ENCODE measurements around the gene MRPS16. TPM values are rescaled to one million over a fixed set of nuclear protein-coding genes. Genes with fewer than 3 reads are reported as not detected.

The MRPS16 gene
- total RNA-seq, 1 experiment from 2014 or later: 148 TPM

GRCh38 chr10:73244866-73245477 is 7.5 kb downstream of the MRPS16 start:
- peak overlapping the region; percentile 91 for H3K4me2 ChIP-seq
- no peaks in the 10 kb centered on the region for H3K27me3 ChIP-seq (ENCODE audit: insufficient read depth, low read depth)
- H3K36me3 ChIP-seq (ENCODE audit: low read depth): peaks cover 52% of the 10 kb centered on the region
- intact Hi-C loops (cut with micrococcal nuclease; ENCODE audit: unreplicated experiment): no loop called here
- ChIA-PET CTCF (interaction anchor here (0.5 to 0.7 kb wide), 3 partner anchors 8 to 139 kb away, joined by 3 to 15 read pairs (median 6); no protein-coding TSS in a partner anchor), POLR2A (ENCODE audit: unreplicated experiment) (no interaction called here)
- BruUV-seq (replicated peaks): no TSS peak
- H3K27ac ChIP-seq: no peak overlapping the region
- H3K79me2 ChIP-seq (ENCODE audit: low read depth): peaks cover 54% of the 10 kb centered on the region
- H3K9me3 ChIP-seq (ENCODE audit: insufficient read depth, low read depth): no peaks in the 10 kb centered on the region
- peaks cover 39% of the 10 kb centered on the region for H3K4me1 ChIP-seq (replicated peaks; ENCODE audit: insufficient read depth)
- no peaks in the 10 kb centered on the region for H3K9me2 ChIP-seq (ENCODE audit: insufficient read depth)
- TF ChIP-seq CTCF (conservative IDR thresholded peaks at IDR 0.05): no peak
- TF ChIP-seq EZH2 (IDR thresholded peaks at IDR 0.05; ENCODE audit: low read depth): no peak
- H3F3A ChIP-seq (ENCODE audit: insufficient read depth, low read depth): peaks cover 49% of the 10 kb centered on the region
- H2AFZ ChIP-seq: no peak overlapping the region
- H4K20me1 ChIP-seq (ENCODE audit: insufficient read depth): no peaks in the 10 kb centered on the region
- no peak for DNase-seq
- peak overlapping the region; percentile 95; the same call in 1 of the 2 replicates for H3K4me3 ChIP-seq

- ChIA-PET POLR2A (ENCODE audit: unreplicated experiment) (no interaction called here), CTCF (no interaction called here)
- no peak for DNase-seq
- Histone ChIP-seq H3K79me2 (ENCODE audit: low read depth) (peaks cover 17% of the 10 kb centered on the region), H3K27me3 (ENCODE audit: insufficient read depth, low read depth) (no peaks in the 10 kb centered on the region), H3K4me3 (no peak overlapping the region), H3K4me1 (replicated peaks; ENCODE audit: insufficient read depth) (peaks cover 15% of the 10 kb centered on the region), H3F3A (ENCODE audit: insufficient read depth, low read depth) (peaks cover 19% of the 10 kb centered on the region), H3K36me3 (ENCODE audit: low read depth) (peaks cover 41% of the 10 kb centered on the region), H4K20me1 (ENCODE audit: insufficient read depth) (no peaks in the 10 kb centered on the region), H3K27ac (no peak overlapping the region), H2AFZ (no peak overlapping the region), H3K9me2 (ENCODE audit: insufficient read depth) (no peaks in the 10 kb centered on the region), H3K9me3 (ENCODE audit: insufficient read depth, low read depth) (no peaks in the 10 kb centered on the region), H3K4me2 (no peak overlapping the region)
- no TSS peak for BruUV-seq (replicated peaks)
- no peak for TF ChIP-seq EZH2 (IDR thresholded peaks at IDR 0.05; ENCODE audit: low read depth)
- TF ChIP-seq CTCF (conservative IDR thresholded peaks at IDR 0.05): no peak
- intact Hi-C loops (cut with micrococcal nuclease; ENCODE audit: unreplicated experiment): no loop called here
Observed at GRCh38 chr10:73239908-73240307, 12.5 kb downstream of the MRPS16 start.

- TF ChIP-seq CTCF (conservative IDR thresholded peaks at IDR 0.05): no peak
- CTCF ChIA-PET: no interaction called here
- intact Hi-C loops (cut with micrococcal nuclease; ENCODE audit: unreplicated experiment): no loop called here
- Histone ChIP-seq H3K27ac (no peak overlapping the region), H4K20me1 (ENCODE audit: insufficient read depth) (no peaks in the 10 kb centered on the region), H3K4me1 (replicated peaks; ENCODE audit: insufficient read depth) (peaks cover 6% of the 10 kb centered on the region), H3F3A (ENCODE audit: insufficient read depth, low read depth) (peaks cover 21% of the 10 kb centered on the region), H3K36me3 (ENCODE audit: low read depth) (peaks cover 33% of the 10 kb centered on the region), H3K79me2 (ENCODE audit: low read depth) (peaks cover 9% of the 10 kb centered on the region), H2AFZ (no peak overlapping the region), H3K9me3 (ENCODE audit: insufficient read depth, low read depth) (no peaks in the 10 kb centered on the region), H3K4me2 (no peak overlapping the region), H3K27me3 (ENCODE audit: insufficient read depth, low read depth) (no peaks in the 10 kb centered on the region), H3K9me2 (ENCODE audit: insufficient read depth) (no peaks in the 10 kb centered on the region), H3K4me3 (no peak overlapping the region)
- BruUV-seq (replicated peaks): no TSS peak
- no peak for DNase-seq
- POLR2A ChIA-PET (ENCODE audit: unreplicated experiment): no interaction called here
Observed at GRCh38 chr10:73238990-73239566, 13.4 kb downstream of the MRPS16 start.
